IMR-90 (cell line): ENCODE results near the gene LLGL2.

Experiments used
- BHLHE40 ChIP-seq: fragments of 150-350 bp; IDR thresholded peaks from 2 replicates; pipeline ENCODE4 v1.6.1; 2016; ENCODE audit warnings: mild to moderate bottlenecking, low read depth, low read length
- CEBPB ChIP-seq: IDR thresholded peaks from 2 replicates; pipeline ENCODE4 v1.6.1; 2012; ENCODE audit warnings: low read depth, low read length, improper control_type of control experiment
- CTCF ChIP-seq: conservative IDR thresholded peaks from 2 replicates; pipeline ENCODE4 v1.5.1; 2012; ENCODE audit warnings: mild to moderate bottlenecking, low read depth, low read length, improper control_type of control experiment
- MAFK ChIP-seq: IDR thresholded peaks from 2 replicates; pipeline ENCODE4 v1.6.1; 2012; ENCODE audit warnings: low read depth, low read length, improper control_type of control experiment
- MAZ ChIP-seq: IDR thresholded peaks from 2 replicates; pipeline ENCODE4 v1.6.1; 2012; ENCODE audit warnings: low read depth, mild to moderate bottlenecking, low read length, improper control_type of control experiment, moderate library complexity, borderline replicate concordance
- POLR2A ChIP-seq: IDR thresholded peaks from 2 replicates; pipeline ENCODE4 v1.6.1; 2012; ENCODE audit warnings: mild to moderate bottlenecking, low read depth, low read length
- RAD21 ChIP-seq: IDR thresholded peaks from 2 replicates; pipeline ENCODE4 v1.6.1; 2012; ENCODE audit warnings: low read length, improper control_type of control experiment
- RCOR1 ChIP-seq: IDR thresholded peaks from 2 replicates; pipeline ENCODE4 v1.6.1; 2012; ENCODE audit warnings: mild to moderate bottlenecking, low read length, improper control_type of control experiment; ENCODE audit not compliant: insufficient replicate concordance
- SMC3 ChIP-seq: fragments of 150-350 bp; IDR thresholded peaks from 2 replicates; pipeline ENCODE4 v1.6.1; 2016; ENCODE audit warnings: low read depth, mild to moderate bottlenecking, antibody characterized with exemption, low read length, moderate library complexity
- USF2 ChIP-seq: fragments of 150-350 bp; IDR thresholded peaks from 2 replicates; pipeline ENCODE4 v1.6.1; 2017; ENCODE audit warnings: mild to moderate bottlenecking, antibody characterized with exemption, low read length, low read depth

- TF ChIP-seq CTCF (no peak), POLR2A (no peak), CEBPB (no peak), MAZ (no peak), RAD21 (no peak), USF2 (no peak), BHLHE40 (no peak), RCOR1 (no peak), MAFK (no peak), SMC3 (no peak)
Observed at GRCh38 chr17:75501378-75502071, 24.0 kb upstream of the LLGL2 start.
